ENCODE measurements around the gene NUDT14.

DNA sequence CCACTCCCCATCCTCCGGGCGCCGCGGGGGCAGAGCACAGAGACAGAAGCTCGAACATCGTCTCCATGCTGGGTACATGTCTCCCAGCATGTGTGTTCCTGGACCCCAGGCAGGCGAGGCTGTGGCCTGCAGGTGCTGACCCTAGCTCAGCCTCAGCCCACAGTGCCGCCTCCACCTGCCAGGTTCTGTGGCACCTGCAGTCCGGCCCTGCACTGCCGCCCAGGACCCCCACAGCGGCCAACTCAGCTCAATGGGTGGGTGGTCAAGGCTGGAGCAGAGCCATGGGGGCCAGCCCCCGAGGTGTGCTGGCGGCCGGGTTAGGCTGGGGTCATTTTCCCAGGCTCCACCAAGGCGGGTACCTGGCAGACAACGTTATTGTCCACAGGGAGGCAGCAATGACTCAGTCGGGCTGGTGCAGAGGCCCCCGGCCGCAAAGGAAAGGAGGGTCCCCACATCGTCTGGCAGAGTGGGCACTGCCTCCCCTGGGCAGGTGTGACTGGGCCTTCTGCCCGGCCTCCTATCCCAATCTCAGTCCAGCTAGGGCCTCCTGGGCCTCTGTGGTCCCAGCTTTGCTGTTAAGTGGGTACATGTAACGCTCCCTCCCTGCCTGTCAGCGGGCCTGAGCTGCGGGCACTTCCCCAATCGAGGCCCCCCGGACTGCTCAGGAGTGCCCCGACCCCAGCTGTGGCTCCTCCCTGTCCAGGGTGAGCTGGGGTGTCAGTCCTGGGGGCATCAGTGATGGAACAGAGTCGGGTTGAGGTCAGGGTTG, 20.2 kb upstream of the NUDT14 start:
- TF ChIP-seq, protein P1, sequence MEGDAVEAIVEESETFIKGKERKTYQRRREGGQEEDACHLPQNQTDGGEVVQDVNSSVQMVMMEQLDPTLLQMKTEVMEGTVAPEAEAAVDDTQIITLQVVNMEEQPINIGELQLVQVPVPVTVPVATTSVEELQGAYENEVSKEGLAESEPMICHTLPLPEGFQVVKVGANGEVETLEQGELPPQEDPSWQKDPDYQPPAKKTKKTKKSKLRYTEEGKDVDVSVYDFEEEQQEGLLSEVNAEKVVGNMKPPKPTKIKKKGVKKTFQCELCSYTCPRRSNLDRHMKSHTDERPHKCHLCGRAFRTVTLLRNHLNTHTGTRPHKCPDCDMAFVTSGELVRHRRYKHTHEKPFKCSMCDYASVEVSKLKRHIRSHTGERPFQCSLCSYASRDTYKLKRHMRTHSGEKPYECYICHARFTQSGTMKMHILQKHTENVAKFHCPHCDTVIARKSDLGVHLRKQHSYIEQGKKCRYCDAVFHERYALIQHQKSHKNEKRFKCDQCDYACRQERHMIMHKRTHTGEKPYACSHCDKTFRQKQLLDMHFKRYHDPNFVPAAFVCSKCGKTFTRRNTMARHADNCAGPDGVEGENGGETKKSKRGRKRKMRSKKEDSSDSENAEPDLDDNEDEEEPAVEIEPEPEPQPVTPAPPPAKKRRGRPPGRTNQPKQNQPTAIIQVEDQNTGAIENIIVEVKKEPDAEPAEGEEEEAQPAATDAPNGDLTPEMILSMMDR (IDR thresholded peaks at IDR 0.05): peak; percentile 2 to 24 (median 16)
- TF ChIP-seq POLR2A (IDR thresholded peaks at IDR 0.05): no peak
